Effector CD4-positive, alpha-beta T cell (primary cell): ENCODE measurements around the gene GIPC3.
A peak's percentile ranks its signal among the peaks of the same experiment; 100 is the strongest.

Source experiments
- DNase-seq: peaks from one replicate; pipeline ENCODE4 v3.0.0-alpha.2; 2020

The GIPC3 gene

DNA sequence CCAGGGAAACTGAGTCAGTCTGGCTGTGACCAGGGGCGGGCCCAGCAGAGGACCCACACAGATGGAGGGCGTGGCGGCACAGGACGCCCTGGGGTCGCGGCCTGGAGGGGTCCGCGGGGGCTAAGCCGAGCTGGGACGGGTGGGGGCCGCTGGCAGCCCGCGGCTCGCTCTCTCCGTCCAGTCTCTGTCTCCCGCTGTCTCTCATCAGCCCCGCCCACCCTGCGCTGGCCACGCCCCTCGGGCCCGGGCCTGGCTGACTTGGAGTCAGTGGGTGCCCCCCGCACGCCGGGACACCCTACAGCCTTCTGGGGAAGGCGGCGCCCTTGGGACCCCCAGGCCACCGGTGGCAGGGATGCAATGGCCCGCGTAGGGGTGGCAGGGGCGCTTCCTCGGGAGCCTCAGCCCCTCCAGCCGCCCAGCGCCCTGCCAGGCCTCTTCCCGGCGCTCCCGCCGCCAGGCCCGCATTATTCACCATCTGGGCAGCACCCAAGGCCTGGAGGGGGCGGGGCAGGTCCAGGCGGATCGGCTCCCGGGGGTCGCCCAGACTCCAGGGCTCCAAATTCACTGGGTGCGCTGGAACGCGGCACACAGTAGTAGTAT is 21.5 kb downstream of the GIPC3 start, which contains the start of gene TBXA2R:
Gene TBXA2R, minus strand, starts transcription at position 186 of the 600 bp plus-strand sequence. CDS start 6,241 bp downstream, outside the sequence.
- peak; percentile 33 for DNase-seq

GRCh38 chr19:3607303-3608078 is 22.2 kb downstream of the GIPC3 start:
- DNase-seq = no peak

DNA sequence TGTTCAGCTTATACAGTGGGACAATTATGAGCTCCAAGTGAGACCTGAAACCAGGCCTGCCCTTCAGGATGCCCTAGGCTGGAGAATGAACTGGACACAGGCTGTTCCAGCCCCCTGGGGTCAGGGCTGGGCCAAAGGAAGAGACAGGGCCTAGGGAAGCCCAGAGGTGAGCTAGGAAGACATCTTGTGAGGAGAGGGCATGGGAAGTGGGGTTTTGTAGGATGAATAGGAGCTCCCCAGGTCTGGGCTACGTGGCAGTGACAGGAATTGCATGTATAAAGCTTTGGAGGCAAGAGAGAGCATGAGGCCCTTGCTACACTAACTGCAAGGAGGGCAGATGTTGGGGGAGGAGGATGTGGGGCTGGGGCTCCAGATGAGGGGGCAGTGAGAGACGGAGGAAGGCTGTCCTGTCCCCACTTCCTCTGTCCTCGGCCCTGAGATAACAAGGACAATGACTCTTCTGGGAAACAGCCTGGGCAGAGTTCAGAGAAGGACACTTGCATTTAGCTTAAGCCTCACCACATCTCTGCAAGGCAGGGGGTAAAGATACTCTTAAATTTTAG is 22.9 kb downstream of the GIPC3 start:
- no peak for DNase-seq

DNA sequence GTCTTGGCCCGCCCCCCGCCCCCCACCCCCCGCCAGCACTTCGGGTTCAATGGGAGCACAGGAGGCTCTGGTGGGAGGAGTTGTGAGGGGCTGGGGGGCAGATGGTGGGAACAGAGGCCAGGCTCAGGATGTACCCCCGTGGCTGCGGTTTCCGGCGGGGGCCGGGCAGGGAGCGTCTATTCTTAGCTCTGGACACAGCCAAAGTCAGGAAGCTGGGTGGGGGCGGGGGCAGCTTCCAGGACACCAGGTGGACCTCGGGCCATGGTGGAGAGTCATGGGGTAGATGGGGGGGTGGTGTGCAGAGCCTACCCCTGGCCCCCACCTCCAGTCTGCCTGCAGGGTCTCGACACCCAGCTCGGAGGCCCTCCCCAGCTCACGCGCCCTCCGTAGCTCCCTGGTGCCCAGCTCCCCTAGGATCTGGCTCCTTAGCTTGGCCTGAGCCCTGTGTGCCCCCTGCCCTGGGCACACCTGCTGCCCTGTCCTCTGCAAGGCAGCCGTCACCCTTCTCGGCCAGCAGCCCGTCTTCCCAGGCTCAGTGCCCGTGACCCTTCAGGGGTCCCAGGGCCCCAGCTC is 23.6 kb downstream of the GIPC3 start:
- no peak for DNase-seq

DNA sequence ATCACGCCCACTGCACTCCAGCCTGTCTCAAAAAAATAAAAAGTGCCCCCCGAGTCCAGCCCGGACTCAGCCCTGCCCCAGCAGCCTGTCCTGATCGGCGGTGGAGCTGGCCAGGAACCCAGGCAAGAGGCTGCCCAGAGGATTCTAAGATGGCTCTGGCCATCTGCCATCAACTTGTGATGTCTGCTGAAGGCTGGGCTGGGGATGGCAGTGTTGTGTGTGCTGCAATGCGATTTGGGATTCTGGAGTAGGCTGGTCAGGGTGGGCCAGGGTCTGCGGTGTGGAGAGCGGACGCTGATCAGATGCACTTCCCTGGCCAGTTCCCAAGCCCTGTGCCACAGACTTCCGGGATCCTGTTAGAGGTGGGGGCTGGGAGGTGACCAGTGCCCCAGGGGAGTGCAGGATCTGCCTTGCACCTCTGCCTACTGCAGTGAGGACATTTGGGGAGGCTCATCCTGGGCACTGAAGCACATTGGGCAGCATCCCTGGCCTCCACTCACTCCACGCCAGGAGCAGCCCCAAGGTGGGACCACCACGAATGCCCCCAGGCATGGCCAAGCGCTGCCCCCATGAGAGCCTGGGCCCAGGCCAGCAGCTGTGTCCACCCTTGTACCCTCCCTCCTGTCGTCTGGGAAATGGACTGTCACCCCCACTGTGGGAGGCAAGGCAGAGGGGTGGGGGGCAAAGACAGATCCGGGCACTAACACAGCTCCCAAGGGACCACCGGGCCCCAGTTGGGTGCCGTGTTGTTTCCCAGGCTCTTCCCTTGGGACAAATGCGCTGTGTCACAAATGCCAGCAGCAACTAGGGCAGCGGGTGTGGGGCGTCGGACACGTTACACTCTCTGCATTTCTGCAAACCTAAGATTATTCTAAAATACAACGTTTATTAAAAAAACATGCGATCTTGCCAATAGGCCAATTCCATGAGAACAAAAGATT is 24.8 kb downstream of the GIPC3 start:
- no peak for DNase-seq

DNA sequence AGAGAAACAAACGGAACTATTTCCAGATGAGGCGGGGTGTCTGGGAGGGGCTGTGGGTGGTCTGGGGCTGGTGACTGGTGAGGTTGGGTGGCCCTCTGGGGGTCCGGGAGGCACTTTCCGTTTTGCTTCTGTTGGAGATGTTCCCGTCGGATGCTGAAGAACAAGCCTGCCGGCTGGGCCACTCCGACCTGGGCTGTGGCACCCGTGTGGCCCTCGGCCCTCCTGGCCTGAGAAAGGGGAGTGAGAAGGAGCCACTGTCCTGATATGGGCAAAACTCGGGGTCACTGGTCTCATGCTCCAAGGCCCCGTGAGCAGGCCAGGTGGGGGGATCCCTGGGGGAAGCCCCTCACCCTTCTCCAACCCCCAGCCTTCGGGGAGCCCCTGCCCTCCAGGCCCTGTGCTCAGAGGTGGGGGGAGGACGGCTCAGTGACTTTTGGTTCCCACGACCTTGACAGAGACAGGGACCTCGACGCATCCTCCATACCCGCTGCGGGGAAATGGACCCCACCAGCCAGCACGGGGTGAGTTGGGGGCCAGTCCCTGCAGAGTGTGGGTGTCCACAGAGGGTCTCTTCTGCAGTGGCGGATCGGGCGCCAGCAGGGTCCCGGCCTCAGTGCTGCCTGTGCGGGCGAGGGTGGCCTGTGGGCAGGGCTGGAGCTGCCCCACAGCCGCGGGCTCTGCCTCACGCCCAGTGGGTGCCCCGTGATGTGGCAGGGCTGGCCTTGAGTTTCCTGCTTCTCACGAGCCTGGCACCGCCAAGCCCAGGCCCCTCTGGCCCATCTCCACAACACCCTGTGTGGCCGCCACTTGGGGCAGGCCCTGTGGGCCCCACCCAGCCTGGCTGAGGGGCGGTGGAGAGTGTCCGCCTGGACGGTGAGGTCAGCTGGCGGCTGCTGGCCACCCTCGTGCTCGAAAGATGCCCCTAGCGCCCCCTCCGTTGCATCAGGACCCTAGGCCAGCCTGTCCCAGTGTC is 25.8 kb downstream of the GIPC3 start:
- no peak for DNase-seq

DNA sequence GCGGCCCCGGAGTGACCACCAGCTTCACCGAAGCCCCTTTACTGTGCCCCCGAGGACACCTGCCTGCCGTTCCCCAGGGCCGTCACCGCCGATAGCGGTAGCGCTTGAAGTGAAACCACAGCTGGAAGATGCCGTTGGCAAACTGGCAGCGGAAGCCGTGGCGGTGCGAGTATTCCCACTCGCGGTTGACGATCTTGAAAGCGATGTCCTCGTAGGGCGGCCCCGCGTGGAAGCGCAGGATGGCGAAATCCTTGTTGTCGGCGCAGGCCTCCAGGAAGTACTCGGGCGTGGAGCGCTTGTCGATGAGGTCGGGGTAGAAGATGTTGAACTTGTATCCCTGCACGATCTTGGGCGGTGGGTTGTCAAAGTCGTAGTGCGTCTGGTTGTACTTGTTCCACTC is 26.6 kb downstream of the GIPC3 start:
- no peak for DNase-seq

DNA sequence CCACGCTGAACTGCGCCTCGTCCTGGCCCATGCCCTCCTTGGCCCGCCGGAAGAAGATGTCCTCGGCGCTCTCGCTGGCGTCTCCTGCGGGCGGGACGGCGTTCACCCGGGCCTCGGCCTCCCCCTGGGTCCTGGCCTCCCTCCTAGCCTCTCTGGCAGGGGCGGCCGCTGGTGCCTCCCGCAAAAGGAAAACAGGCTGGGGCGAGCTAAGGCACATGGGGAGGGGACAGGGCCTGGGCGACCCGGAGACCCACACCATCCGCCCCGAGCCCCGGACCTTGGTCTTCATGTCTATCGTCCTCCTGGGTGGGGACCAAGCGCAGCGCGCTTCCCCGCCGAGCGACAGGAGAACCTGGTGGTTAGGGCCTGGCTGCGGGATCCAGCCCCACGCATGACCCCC is 27.1 kb downstream of the GIPC3 start:
- DNase-seq = no peak

DNA sequence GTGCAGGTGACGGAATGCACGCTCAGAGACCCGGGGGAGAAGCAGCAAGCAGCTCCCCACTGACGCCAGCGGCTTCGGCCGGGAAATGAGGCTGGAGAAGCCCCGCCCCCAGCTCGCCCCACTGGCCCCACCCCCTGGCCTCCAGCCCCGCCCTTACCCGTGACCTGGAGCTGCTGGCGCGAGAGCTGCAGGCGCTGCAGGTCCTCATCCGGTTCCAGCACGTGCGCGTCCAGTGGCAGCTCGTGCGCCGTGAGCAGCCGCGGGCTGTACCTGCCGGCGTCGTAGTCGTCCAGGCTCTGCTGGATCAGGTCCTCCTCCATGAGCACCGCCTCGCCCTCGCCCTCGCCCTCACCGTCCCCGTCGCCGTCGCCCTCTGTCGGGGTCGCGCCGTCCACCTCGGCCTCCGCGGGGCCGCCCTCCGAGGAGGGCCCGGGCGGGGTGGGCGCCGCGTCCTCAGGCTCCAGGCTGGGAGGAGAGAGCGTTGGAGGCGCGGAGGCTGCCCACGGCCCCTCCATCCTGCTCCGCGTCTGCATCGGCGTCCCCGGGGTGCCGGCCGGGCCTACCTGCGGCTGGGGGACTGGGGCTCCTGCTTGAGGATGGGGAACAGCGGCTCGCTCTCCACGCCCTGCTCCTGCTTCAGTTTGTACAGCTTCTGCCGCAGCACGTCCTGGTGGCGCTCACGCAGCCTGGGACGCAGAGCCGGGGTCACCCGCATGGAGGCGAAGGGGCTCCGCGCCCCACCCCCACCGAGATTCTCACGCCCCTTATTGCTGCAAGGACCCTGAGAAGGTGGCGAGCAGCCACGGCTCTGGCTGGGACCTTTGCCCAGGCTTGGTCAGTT is 27.8 kb downstream of the GIPC3 start:
- DNase-seq = no peak

DNA sequence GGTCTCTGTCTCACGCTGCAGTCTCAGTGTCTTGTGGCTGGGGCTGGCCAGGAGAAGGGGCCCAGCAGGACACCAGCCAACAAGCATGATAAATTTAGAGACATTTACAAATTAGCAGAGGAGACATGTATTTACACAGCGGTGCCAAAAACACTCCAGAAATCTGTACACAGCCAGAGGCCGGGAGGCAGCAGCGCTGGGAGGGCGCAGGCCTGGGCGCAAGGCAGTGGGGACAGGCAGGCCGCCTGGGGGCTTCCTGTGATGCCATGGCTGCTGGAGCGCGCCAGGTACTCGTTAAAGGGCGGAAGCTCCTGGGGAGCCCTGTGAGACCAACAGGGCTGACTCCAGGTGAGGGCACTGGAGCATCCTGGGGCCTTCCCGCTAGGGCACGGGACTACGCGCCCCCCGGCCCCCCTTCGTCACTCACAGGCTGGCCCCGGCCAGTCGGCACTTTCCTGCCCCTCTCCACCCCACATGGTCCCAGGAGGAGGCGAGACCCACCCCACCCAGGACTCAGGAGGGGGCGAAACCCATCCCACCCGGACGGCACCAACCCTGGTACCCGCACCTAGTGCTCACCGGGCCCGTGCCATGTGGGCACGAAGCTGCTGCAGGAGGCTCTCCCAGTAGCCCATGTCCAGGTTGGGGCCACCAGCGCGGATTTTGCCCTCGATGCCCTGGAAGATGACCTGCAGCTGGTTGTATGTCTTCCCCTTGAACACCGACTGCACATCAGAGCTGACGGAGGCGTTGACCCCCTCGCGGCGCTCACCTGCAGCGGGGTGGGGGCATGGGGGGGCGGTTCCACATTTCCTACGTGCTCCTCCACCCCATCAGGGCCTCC is 28.8 kb downstream of the GIPC3 start:
- DNase-seq = no peak

DNA sequence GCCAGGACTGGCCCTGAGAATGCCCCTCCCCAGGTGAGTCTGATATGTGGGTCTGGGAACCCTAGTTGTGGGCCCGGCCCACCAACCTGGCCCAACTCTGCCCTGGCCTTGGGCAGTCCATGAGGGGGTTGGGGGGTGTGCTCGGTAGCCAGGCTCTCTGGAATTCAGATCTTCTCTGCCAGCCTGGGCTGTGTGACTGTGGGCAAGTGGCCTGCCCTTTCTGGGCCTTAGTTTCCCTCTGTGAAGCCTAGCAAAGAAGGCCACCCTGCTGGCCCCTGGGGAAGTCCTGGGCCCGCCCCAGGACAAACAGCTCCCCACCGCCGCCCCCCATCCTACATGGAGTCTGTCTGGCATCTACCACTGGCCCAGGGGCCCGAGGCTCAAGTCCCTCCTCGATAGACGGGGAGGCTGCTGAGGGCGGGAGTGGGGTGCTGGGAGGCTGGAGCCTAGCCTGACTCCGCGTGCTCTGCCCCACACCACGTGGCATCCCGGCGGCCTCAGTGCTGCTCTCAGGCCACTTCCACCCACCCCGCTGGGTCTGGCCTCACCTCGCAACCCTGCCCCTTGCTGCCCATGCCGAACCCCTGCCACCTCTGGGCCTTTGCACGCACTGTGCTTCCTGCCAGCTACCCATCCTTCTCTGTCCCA is 29.7 kb downstream of the GIPC3 start:
- no peak for DNase-seq

GRCh38 chr19:3615524-3616135 is 30.4 kb downstream of the GIPC3 start:
- DNase-seq = no peak

GRCh38 chr19:3617463-3617862 is 32.2 kb downstream of the GIPC3 start:
- DNase-seq = no peak

DNA sequence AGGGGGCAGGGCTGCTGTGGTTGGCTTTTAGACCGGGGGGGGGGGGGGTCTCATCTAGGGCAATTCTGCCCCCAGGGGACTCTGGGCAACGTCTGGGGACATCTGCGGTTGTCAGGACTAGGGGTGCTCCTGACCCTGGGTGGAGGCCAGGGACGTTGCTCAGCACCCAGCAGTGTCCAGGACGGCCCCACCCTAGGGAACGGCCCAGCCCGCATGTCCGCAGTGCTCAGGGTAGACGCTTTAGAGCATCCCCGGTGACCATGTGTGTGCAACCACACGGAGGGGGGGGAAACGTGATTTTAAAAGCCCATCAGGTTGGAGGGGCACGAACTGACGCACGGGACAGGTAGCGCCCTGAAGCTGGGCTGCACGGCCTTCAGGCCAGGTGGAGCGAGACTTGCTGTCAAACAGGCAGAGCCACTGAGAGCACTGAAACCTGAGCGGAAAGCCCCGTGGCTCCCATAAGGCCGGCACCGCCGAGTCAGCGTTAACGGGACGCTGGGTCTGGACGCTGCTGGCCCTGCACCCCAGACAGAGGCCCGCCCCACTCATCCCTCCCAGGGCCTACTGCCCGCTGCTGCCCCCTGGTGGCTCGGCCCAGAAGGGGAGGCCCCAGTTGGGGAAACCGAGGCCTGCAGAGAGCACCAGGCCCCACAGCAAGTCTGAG is 33.0 kb downstream of the GIPC3 start:
- DNase-seq = peak; percentile 38

DNA sequence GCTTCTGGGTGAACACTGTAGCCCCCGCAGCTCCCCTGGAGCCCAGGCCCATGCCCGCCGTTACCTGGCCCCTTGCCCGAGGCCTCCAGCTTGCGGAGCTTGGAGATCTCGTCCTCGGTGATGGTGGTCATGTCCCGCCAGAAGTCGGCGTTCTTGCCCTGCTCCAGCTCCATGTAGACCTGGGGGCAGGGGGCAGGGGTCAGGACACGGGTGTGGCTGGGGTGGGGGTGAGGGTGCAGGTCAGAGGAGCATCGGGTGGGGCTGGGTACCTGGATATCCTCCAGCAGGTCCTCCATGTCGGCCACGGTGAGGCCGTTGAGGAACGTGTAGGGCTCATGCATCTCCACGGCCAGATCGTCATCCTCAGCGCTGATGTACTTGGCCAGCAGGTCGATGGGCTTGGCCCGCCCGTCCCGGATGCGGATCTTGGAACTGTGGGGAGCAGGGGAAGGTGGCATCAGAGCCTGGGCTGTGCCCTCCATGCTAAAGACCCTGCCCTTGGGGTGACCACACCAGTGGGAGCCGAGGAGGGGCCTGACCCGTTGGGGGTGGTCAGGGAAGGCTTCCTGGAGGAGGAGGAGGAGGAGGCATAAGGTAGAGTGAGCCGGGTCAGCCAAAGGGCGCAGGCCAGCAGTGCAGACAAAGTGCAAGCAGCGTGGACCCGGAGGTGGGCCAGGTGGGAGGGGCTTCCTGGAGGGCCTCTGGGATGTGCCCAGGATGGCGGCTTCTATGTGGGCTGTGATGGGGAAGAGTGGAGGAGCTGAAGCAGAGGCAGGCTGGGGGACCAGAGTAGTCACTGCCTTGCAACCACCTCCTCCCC is 33.7 kb downstream of the GIPC3 start:
- DNase-seq = no peak

DNA sequence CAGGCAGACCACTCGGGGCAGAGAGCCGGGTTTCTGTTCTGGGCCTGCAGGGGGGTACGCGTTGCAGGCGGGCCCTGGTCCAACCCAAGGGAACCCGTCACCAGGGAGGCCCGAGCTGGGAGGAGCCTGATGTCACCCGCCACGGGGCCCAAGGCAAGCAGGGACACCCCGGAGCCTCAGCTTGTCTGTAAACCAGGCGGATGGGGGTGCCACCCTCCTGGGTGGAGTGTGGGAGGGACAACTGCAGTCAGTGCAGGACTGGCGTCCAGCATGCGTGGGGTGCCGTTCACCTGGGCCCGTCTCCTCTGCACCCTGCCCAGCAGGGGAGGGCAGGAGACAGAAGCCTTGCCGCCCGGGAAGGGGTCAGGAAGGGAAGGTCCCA is 34.3 kb downstream of the GIPC3 start:
- no peak for DNase-seq
